Measurements from ENCODE around the gene MT1A. TPM values are rescaled to one million over a fixed set of nuclear protein-coding genes. Genes with fewer than 3 reads are reported as not detected.

MT1A gene
- total and polyA plus RNA-seq, 10 of the 15 experiments (the other 5 are each of a cell fraction or from before 2014, with no cell fraction given), result not detected

DNA sequence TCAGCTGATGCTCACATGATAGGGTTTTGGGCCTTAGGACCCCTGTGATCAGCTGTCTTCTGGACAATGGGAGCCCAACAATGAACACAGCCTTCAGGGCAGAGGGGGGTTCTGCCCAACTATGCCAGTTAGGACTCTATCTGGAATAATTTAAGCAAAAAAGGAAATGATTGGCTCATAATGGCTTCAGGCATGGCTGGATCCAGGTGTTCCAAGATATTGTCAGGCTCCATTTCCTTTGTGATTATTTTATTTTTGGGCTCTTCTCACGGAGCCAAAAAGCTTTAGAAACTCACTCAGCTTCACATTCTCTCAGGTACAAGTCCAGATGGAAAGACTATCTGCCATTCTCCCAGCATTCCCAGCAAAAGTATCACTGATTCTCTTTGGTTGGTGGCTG, 33.0 kb upstream of the MT1A start (continued):
- TF ChIP-seq SMAD1 (IDR thresholded peaks at IDR 0.05; ENCODE audit: low read depth, partially characterized antibody), result no peak
- no peak for TF ChIP-seq RAD51 (IDR thresholded peaks at IDR 0.05)
- TF ChIP-seq ZNF217 (IDR thresholded peaks at IDR 0.05), result no peak
- no peak for TF ChIP-seq PAX8 (IDR thresholded peaks at IDR 0.05)
- TF ChIP-seq POLR2AphosphoS2 (IDR thresholded peaks at IDR 0.05; ENCODE audit: low read depth, low read length), result no peak
- TF ChIP-seq, protein P1, sequence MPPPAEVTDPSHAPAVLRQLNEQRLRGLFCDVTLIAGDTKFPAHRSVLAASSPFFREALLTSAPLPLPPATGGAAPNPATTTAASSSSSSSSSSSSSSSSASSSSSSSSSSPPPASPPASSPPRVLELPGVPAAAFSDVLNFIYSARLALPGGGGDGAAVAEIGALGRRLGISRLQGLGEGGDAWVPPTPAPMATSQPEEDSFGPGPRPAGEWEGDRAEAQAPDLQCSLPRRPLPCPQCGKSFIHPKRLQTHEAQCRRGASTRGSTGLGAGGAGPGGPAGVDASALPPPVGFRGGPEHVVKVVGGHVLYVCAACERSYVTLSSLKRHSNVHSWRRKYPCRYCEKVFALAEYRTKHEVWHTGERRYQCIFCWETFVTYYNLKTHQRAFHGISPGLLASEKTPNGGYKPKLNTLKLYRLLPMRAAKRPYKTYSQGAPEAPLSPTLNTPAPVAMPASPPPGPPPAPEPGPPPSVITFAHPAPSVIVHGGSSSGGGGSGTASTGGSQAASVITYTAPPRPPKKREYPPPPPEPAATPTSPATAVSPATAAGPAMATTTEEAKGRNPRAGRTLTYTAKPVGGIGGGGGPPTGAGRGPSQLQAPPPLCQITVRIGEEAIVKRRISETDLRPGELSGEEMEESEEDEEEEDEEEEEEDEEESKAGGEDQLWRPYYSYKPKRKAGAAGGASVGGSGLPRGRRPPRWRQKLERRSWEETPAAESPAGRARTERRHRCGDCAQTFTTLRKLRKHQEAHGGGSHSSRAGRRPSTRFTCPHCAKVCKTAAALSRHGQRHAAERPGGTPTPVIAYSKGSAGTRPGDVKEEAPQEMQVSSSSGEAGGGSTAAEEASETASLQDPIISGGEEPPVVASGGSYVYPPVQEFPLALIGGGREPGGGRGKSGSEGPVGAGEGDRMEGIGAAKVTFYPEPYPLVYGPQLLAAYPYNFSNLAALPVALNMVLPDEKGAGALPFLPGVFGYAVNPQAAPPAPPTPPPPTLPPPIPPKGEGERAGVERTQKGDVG (CRISPR knock-in tag; IDR thresholded peaks at IDR 0.05), result no peak
- TF ChIP-seq, protein P2, sequence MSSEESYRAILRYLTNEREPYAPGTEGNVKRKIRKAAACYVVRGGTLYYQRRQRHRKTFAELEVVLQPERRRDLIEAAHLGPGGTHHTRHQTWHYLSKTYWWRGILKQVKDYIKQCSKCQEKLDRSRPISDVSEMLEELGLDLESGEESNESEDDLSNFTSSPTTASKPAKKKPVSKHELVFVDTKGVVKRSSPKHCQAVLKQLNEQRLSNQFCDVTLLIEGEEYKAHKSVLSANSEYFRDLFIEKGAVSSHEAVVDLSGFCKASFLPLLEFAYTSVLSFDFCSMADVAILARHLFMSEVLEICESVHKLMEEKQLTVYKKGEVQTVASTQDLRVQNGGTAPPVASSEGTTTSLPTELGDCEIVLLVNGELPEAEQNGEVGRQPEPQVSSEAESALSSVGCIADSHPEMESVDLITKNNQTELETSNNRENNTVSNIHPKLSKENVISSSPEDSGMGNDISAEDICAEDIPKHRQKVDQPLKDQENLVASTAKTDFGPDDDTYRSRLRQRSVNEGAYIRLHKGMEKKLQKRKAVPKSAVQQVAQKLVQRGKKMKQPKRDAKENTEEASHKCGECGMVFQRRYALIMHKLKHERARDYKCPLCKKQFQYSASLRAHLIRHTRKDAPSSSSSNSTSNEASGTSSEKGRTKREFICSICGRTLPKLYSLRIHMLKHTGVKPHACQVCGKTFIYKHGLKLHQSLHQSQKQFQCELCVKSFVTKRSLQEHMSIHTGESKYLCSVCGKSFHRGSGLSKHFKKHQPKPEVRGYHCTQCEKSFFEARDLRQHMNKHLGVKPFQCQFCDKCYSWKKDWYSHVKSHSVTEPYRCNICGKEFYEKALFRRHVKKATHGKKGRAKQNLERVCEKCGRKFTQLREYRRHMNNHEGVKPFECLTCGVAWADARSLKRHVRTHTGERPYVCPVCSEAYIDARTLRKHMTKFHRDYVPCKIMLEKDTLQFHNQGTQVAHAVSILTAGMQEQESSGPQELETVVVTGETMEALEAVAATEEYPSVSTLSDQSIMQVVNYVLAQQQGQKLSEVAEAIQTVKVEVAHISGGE (CRISPR knock-in tag; IDR thresholded peaks at IDR 0.05), result no peak
- TF ChIP-seq FOS (IDR thresholded peaks at IDR 0.05; ENCODE audit: borderline replicate concordance, extremely low read depth, insufficient read length), result no peak

All from GM12878 (cell line).